Activated CD4-positive, alpha-beta T cell treated with anti-CD3 and anti-CD28 coated beads, Interleukin-2, amount 50 U/mL, for 48 hours (primary cell): Measurements from ENCODE around the gene CYTH2.

Source experiments
- DNase-seq, 2 experiments: peaks; one replicate each; pipeline ENCODE4 v3.0.0-alpha.2; 2020

The CYTH2 gene

DNA sequence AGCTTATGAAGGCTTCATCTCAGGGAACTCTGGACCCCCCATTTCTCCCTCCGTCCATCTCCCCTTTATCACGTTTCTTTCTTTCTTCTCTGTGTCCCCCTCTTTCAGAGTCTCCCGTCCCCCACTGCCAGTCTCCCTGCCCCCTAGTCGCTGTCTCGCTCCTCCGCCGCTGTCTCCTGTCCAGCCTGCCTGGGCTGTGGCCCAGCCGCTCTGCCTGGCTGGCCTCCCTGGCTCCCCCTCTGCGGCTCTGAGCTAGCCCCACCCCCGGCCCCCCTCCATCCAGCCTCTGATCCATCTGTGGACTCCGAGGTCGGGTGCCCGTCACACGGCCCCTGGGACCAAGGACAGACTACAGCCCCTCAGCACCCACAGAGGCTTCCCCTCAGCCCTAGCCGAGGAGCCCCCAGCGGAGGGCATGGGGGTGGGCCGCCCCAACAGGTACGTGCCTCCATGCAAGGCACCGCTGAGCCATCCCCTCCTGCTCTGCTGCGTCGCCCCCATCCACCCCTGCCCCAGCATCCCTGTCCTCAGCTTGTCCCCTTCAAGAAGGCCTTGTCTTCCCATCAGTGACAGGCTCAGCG, 14.9 kb upstream of the CYTH2 start:
- DNase-seq, result no peak

DNA sequence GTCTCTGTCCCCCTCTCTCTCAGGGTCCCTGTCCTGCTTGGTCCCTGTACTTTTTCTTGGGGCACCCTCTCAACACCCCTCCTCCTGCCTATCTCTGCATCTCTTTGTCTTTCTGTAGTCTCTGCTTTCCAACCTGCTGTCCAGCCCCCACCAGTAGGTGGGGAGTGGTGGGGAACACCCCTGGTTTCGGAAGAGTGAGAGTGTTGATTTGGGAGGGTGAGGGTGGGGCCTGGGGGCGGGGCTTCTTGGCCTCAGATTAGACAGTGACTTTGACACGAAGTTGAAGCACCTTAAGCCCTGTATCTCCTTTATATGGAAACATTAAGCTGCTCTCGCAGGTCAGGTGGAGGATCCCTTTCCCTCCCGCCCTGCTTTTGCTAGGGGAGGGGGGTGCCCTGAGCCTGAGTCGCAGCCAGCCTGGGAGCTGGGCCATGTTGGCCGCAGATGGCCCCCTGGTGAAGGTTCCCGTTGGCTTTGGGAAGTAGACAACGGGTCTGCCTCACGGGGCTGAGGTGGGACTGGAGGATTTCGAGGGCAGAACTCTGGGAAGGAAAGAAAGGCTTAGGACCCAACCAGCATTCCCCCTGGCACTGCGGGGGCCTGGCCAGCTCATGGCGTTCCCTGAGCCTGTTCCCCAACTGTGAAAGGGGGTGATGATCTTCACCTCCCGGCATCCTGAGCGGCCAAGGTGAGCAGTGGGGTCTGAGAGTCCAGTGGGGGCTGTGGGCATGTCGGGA, 13.8 kb upstream of the CYTH2 start, which contains the start of gene KCNJ14:
Gene KCNJ14, plus strand, starts transcription at position 404 of the 737 bp plus-strand sequence. CDS start 6,151 bp downstream, outside the sequence.
- no peak for DNase-seq

DNA sequence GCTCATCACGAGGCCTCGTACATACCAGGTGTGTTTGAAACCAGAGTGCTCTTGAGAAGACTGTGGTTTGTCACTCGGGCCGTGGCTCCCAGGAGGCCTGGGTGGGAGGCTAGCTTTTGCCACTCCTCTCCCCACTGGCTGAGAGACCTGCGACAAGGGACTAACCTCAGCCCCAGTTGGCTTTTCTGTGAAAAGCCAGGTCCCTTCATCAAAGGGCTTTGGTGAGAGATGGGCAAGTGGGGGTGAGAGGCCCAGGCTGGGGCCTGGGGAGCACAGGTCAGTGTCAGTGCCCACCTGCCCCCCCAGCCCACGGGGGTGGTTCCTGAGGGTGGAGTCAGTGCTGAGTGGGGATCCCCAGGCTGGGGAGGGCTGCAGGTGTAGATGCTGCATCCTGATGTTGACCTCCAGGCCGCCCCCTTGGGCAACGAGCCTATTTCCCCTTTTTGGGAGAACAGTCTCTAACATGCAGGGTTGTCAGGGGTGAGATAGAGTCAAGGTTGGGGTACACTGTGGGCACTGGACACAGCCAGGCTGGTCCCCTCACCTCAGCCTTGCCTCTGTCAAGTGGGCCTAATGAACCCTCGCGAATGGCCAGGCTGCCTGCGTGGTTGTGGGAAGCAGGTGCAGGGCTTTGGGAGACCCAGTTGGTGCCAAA, 13.1 kb upstream of the CYTH2 start:
- DNase-seq, result no peak

DNA sequence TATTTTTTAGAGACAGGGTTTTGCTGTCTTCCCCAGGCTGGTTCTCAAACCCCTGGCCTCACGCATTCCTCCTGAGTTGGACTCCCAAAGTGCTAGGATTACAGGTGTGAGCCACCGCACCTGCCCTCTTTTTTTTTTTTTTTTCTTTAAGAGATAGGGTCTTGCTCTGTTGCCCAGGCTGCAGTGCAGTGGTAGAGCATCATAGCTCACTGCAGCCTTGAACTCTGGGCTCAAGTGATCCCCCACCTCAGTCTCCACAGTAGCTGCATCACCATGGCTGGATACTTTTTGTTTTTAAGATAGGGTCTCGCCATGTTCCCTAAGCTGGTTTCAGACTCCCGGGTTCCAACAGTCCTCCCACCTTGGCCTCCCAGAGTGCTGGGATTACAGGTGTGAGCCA, 12.3 kb upstream of the CYTH2 start:
- DNase-seq, result no peak

DNA sequence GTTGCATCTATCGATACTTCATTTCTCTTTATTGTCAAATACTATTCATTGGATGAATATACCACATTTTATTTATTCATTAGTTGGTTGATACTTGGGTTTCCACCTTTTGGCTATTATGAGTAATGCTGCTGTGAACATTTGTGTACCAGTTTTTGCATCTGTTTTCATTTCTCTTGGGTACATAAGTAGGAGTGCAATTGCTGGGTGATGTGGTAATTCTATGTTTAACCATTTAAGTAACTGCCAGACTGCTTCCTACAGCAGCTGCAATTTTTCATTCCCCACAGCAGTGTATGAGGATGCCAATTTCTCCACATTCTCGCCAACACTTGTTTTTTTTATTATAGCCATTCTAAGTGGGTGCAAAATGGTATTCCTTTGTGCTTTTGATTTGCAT, 11.2 kb upstream of the CYTH2 start:
- DNase-seq, result no peak

DNA sequence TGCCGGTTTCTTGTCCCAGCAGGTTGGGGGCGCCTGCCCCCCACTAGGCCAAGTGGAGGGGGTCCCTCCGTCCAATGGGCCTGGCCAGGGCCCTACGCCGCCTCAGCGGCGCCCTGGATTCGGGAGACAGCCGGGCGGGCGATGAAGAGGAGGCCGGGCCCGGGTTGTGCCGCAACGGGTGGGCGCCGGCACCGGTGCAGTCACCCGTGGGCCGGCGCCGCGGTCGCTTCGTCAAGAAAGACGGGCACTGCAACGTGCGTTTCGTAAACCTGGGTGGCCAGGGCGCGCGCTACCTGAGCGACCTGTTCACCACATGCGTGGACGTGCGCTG, 7.6 kb upstream of the CYTH2 start:
- no peak for DNase-seq

DNA sequence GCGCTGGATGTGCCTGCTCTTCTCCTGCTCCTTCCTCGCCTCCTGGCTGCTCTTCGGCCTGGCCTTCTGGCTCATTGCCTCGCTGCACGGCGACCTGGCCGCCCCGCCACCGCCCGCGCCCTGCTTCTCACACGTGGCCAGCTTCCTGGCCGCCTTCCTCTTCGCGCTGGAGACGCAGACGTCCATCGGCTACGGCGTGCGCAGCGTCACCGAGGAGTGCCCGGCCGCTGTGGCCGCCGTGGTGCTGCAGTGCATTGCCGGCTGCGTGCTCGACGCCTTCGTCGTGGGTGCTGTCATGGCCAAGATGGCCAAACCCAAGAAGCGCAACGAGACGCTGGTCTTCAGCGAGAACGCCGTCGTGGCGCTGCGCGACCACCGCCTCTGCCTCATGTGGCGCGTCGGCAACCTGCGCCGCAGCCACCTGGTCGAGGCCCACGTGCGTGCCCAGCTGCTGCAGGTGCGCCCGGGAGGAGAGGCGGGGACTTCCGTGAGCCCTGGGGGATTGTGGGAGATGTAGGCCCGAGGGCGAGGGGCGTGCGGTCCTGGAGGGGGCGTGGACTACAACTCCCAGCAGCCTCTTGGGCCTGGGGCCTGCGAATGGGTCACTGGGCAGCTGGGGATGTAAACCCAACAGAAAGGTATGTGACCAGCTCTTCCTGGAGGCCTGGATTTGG, 7.0 kb upstream of the CYTH2 start:
- no peak for DNase-seq

DNA sequence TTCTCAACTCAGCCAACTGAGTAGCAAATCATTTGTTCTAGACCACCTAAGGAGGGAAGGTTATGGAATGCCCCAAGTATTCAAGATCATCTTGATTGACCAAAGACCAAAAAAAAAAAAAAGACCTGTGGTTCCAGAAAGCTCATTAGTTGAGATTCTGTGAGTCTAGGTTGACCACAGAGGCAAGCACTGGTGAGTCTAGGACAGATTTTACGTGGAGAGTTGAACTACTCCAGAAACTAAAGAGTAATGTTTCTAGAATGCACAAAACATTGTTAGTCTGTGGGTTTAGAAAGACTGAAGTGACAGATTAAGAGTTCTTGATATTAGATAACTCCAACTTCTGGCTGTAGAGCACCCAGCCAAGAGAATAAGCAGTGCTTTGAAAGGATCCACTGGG, 4.0 kb upstream of the CYTH2 start:
- no peak for DNase-seq

DNA sequence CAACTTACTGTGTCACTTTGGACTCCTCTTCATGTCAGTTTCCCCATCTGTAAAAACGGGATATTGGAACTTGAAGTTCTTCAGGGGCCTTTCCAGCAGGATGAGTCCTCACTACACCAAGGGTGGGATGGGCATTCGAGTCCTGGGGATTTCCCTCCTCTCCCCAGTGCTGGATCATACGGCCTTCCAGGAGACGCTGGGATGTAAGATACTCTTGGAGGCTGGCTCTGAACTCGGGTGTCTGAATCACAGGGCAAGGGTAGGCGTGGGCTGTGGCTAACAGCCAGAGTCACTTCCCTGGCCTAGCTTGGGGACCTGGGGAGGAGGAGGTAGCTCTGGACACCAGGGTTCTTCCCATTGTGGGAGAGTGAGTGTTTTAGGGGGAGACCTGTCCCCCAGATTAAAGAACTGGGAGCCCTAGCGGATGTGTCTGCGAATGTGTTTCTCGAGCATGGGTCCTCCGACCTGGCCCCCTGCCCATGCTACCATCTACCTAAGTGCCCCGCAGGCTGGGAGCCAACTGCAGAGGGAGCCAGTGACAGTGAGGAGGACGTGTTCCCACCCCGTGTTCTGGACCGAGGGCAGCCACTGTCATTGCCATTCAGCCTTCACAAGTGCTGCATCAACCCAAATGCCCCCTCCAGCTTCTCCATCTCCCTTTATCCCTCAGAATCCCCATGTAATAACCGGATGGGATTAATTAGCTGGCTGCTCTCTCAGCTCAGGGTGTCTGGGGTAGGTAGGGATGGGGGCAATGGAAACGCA, 2.4 kb upstream of the CYTH2 start:
- no peak for DNase-seq

DNA sequence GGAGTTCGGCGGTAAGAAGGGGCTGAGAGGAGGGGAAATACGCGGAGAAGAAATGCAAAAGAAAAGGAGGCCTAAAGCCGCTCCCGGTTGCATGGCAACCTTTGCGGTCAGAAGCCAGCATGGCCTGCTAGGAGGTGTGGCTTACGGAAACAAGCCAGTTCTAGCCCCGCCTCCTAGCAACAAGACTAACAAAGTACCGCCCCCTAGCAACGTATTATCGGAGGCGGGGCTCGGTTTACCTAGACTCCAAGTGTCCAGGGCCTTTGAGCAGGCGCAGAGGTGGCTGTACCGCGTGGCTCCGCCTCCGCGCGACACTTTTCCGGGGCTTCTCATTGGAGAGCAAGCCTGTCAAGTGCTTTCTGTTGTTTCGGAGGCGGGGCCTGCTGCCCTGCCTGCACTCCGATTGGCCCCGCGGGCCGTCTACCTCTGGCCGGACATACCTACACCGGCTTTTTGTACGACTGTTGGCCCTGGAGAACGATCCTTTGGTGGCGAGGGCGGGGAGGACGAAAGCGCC, 339 bp upstream of the CYTH2 start:
- peak; percentile 99 to 100 for DNase-seq

DNA sequence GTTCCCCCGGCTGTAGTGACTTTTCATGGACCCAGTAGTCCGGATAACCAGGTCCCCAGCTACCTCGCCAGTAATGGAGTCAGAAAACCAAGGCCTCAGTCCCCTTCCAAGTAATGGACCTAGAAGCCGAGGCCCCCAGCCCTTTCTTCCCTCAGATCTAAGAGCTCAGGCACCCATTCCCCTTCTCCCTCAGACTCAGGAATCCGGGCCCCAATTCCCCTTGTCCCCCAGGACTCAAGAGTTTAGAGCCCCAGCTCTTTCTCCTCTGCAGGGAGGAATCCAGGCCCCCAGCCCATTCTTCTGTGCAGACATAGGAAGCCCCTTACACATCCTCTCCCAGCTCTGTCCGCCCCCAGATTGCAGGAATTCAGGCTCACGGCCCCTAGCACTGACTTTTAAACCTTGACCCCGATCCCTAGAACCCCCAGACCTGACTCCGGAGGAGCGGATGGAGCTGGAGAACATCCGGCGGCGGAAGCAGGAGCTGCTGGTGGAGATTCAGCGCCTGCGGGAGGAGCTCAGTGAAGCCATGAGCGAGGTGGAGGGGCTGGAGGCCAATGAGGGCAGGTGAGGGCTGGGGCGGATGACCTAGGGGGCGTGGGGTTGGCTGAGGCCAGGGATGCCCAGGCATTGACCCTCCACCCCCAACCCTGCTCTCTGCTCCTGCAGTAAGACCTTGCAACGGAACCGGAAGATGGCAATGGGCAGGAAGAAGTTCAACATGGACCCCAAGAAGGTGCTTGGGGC, 938 bp downstream of the CYTH2 start:
- no peak for DNase-seq

DNA sequence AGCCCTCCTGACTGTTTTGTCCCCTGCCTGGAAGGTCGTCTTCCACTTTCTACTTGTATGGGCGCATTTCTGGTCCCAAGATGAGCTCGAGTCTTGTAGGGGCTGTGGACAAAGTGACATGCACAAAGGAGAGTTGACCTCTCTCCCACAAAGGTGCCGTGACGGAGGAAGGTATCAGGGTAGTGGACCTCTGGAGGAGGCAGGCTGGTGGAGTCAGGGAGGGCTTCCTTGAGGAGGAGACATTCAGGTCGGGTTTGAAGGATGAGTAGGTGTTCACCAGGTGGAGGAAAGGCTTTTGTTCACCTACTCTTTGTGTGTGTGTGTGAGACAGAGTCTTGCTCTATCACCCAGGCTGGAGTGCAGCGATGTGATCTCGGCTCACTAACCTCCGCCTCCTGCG, 1.7 kb downstream of the CYTH2 start:
- no peak for DNase-seq

DNA sequence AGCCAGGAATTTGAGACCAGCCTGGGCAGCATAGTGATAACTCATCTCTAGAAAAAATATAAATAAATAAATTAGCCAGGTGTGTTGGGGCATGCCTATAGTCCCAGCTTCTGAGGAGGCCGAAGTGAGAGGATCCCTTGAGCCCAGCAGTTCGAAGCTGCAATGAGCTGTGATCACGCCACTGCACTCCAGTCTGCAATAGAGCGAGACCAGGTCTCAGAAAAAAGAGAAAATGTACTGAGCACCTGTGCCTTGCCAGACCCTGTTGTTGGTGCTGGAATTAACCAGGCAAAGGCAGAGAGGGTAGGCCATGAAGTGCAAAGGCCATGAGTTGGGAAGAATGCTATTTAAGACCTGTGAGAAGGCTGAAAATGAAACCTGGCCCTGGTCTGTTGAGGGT, 2.7 kb downstream of the CYTH2 start:
- no peak for DNase-seq

DNA sequence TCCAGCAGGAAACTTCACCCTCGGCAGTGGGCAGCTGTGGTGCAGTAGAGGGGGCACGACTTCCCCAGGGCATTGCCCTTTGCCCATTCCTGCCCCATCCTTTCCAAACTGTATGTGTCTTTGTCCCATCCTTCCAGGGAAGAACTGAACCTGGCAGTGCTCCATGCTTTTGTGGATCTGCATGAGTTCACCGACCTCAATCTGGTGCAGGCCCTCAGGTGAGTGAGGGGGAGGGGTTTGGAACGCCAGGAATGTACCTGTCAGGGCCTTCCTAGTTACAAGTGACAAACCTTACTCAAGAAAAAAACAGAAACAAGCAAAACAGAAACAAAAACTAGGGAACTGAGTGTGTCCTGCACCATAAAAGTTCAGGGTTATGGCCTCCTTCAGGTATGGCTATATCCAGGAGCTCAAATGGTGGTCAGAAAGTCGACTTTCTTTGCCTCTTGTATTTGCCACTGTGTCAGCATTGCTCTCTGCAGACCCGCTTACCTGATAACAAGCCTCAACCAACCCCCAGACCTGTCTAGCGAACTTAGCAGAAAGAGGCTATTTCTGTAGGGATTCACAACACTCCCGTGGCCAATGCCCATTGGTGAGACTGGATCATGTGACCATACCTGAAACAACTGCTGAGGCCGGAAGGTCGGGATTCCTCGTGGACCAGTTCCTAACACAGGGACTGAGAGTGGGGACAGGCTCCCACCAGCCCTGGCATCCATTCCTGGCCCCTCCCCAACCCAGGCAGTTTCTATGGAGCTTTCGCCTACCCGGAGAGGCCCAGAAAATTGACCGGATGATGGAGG, 4.2 kb downstream of the CYTH2 start:
- DNase-seq, result no peak

DNA sequence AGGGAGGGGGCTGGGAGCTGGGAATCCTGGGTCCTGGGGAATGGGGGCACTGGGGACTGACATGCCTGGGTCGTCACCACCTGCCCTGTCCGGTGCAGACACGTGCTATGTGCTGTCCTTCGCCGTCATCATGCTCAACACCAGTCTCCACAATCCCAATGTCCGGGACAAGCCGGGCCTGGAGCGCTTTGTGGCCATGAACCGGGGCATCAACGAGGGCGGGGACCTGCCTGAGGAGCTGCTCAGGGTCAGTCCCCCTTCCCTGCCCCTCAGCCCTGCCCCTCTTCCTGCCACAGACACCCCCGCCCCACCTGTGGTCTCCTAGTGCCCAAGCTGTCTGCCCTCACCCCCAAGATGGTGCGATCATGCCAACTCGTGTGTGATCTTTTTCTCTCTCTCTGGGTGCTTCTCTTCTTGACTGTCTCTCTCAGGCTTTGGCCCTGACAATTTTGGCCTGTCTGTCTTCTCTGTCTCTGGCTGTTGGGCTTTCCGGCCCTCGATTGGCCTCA, 5.0 kb downstream of the CYTH2 start:
- DNase-seq, result no peak

DNA sequence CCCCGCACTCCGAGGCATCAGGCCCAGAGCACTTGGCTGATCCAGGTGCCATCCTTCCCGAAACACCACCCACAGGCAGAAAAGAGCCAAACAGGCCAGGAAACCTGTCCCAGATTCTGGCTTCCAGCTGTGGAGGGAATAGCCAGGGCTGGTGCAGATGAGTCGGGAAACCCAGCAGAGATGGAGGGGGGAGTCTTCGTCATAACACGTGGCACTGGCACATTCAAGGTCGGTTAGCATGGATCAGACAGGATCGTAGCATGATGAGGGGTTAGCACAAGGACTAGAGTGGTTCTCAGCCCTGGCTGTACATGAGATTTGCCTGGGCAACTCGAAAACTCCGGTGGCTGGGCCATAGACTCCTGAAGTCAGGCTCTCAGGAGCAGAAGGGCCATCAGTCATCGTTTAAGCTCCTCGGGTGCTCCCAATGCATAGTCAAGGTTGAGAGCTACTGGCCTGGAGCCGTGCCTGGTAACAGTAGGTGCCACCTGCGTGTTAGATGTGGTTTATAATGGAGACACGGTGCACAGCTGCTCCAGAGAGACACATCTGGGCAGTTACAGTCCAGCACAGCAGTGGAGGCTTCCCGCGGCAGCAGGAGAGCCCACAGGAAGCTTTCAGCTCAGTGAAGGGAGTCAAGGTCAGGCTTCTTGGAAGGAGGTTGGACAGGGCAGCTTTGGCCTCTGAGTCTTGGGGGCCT, 6.3 kb downstream of the CYTH2 start:
- DNase-seq, result no peak

DNA sequence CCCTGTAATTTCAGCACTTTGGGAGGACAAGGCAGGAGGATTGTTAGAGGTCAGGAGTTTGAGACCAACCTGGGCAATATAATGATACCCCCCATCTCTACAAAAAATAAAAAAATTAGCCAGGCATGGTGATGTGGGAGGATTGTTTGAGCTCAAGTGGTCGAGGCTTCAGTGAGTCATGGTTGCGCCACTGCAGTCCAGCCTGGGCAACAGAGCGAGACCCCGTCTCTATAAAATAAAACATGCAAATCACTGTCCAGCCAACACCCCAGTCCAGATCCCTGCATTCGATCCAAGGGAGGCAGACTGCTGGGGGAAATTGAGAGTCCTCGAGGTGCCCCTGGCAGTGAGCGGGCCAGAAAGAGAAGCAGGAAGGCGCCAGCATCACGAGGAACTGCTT, 7.0 kb downstream of the CYTH2 start:
- no peak for DNase-seq

DNA sequence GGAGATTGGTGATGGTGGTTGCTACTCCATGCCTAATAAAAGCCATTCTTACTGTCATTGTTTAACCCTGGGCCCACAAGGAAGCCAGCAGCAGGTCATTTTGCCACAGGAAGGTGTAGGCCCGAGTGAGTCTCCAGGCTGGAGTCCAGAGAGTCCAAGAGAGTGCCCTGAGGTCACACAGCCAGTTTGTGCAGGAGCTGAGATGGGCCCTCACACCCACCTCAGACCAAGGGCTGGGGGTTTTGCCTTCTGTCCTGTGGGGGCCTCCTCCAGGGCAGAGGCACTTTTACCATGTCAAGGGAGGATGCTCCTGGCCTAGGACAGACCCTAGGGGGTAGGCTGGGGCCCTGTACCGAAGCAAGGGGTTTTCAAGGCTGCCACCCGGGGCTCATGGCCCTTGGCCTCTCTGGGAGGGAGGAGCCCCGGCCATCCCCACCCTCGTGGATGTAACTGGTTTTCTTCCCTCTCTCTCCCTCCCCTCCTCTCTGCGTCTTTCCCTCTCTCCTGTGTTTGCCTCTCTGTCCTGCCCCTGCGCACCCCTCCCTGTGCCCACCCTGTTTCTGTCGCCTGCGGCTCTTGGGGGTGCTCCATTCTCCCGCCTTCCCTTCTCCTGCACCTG, 8.0 kb downstream of the CYTH2 start:
- no peak for DNase-seq

DNA sequence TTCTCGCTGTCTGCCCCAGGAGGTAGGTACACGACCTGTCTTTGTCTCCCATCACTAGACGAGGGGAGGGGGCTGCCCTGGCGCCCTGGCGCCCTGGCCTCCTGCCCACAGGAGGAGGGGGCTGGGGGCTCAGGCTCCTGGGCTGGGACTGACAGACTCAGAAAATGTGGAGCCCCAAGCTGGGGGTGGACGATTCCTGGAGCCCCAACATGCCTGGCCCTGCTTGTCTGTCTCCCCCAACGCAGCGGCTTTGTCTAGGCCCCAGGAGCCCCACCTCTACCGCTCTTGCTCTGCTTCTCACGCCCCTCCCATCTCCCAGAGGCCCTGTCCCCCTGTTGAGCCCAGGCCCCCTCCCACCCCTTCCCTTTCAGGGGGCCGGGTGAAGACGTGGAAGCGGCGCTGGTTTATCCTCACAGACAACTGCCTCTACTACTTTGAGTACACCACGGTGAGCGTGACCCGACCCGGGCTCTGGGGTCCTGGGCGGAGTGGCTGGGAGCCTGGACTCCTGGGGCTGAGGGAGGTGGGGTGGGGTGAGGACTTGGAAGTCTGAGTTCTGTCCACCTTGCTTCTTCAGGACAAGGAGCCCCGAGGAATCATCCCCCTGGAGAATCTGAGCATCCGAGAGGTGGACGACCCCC, 8.6 kb downstream of the CYTH2 start:
- no peak for DNase-seq
